Measurements from ENCODE around the gene PNPO. TPM values are rescaled to one million over a fixed set of nuclear protein-coding genes. Genes with fewer than 3 reads are reported as not detected.

PNPO gene
- total and polyA plus RNA-seq, 2 experiments from 2014 or later, result 12.2 to 17.0 TPM

GRCh38 chr17:47973541-47973940, 32.2 kb downstream of the PNPO start:
- no peak overlapping the region for H3K27ac ChIP-seq
- DNase-seq (ENCODE audit: low spot score), result no peak
- H3K36me3 ChIP-seq (replicated peaks; ENCODE audit: insufficient read depth, low read depth), result no peaks in the 10 kb centered on the region
- H3K9me2 ChIP-seq (replicated peaks; ENCODE audit: insufficient read depth), result no peaks in the 10 kb centered on the region
- H3K4me1 ChIP-seq (ENCODE audit: insufficient read depth), result peaks cover 16% of the 10 kb centered on the region
- H2AFZ ChIP-seq, result no peak overlapping the region
- 98% methylated on average over 8 of the region's 8 CpGs for WGBS (ENCODE audit: low lambda C conversion rate, missing lambda C conversion rate)
- no peak for TF ChIP-seq EZH2phosphoT487 (IDR thresholded peaks at IDR 0.05; ENCODE audit: low read depth, severe bottlenecking, unreplicated experiment)
- TF ChIP-seq EZH2 (IDR thresholded peaks at IDR 0.05; ENCODE audit: borderline replicate concordance), result no peak
- no peak for TF ChIP-seq CTCF (IDR thresholded peaks at IDR 0.05; ENCODE audit: poor library complexity)
- H3K4me3 ChIP-seq, result no peak overlapping the region
- H3K27me3 ChIP-seq, result no peaks in the 10 kb centered on the region
- peaks cover 17% of the 10 kb centered on the region for H3K79me2 ChIP-seq
- no peak overlapping the region for H3K4me2 ChIP-seq
- no peaks in the 10 kb centered on the region for H4K20me1 ChIP-seq (ENCODE audit: insufficient read depth, poor library complexity, severe bottlenecking)
- H3K9me3 ChIP-seq (ENCODE audit: low read depth), result no peaks in the 10 kb centered on the region

GRCh38 chr17:47975189-47975822, 33.9 kb downstream of the PNPO start:
- Histone ChIP-seq H3K36me3 (replicated peaks; ENCODE audit: insufficient read depth, low read depth) (no peaks in the 10 kb centered on the region), H3K4me2 (no peak overlapping the region), H3K4me1 (ENCODE audit: insufficient read depth) (peaks cover 9% of the 10 kb centered on the region), H3K9me3 (ENCODE audit: low read depth) (no peaks in the 10 kb centered on the region), H3K9me2 (replicated peaks; ENCODE audit: insufficient read depth) (no peaks in the 10 kb centered on the region), H3K27ac (no peak overlapping the region), H3K79me2 (peaks cover 17% of the 10 kb centered on the region), H3K4me3 (no peak overlapping the region), H3K27me3 (no peaks in the 10 kb centered on the region), H4K20me1 (ENCODE audit: insufficient read depth, poor library complexity, severe bottlenecking) (no peaks in the 10 kb centered on the region), H2AFZ (no peak overlapping the region)
- TF ChIP-seq EZH2 (IDR thresholded peaks at IDR 0.05; ENCODE audit: borderline replicate concordance) (no peak), CTCF (IDR thresholded peaks at IDR 0.05; ENCODE audit: poor library complexity) (no peak), EZH2phosphoT487 (IDR thresholded peaks at IDR 0.05; ENCODE audit: low read depth, severe bottlenecking, unreplicated experiment) (no peak)
- WGBS (ENCODE audit: low lambda C conversion rate, missing lambda C conversion rate), result 84% methylated on average over 15 of the region's 15 CpGs
- no peak for DNase-seq (ENCODE audit: low spot score)

GRCh38 chr17:47975823-47976205, 34.4 kb downstream of the PNPO start:
- DNase-seq (ENCODE audit: low spot score), result no peak

More at GRCh38 chr17:47975823-47976205, 34.4 kb downstream of the PNPO start:
- no peak overlapping the region for H3K4me3 ChIP-seq
- WGBS (ENCODE audit: low lambda C conversion rate, missing lambda C conversion rate), result 97% methylated on average over 10 of the region's 10 CpGs
- no peaks in the 10 kb centered on the region for H3K9me3 ChIP-seq (ENCODE audit: low read depth)
- no peaks in the 10 kb centered on the region for H3K9me2 ChIP-seq (replicated peaks; ENCODE audit: insufficient read depth)
- H3K4me1 ChIP-seq (ENCODE audit: insufficient read depth), result peaks cover 7% of the 10 kb centered on the region
- peaks cover 17% of the 10 kb centered on the region for H3K79me2 ChIP-seq
- no peak overlapping the region for H3K4me2 ChIP-seq
- TF ChIP-seq CTCF (IDR thresholded peaks at IDR 0.05; ENCODE audit: poor library complexity) (no peak), EZH2phosphoT487 (IDR thresholded peaks at IDR 0.05; ENCODE audit: low read depth, severe bottlenecking, unreplicated experiment) (no peak), EZH2 (IDR thresholded peaks at IDR 0.05; ENCODE audit: borderline replicate concordance) (no peak)
- no peak overlapping the region for H2AFZ ChIP-seq
- no peak overlapping the region for H3K27ac ChIP-seq
- H3K27me3 ChIP-seq, result no peaks in the 10 kb centered on the region
- no peaks in the 10 kb centered on the region for H3K36me3 ChIP-seq (replicated peaks; ENCODE audit: insufficient read depth, low read depth)
- H4K20me1 ChIP-seq (ENCODE audit: insufficient read depth, poor library complexity, severe bottlenecking), result no peaks in the 10 kb centered on the region

All from hepatocyte (in vitro differentiated cells).